Measurements from ENCODE around the gene LRRC4C. TPM values are rescaled to one million over a fixed set of nuclear protein-coding genes. Genes with fewer than 3 reads are reported as not detected.

The LRRC4C gene
- total and polyA plus RNA-seq, 2 experiments from 2014 or later = not detected

- Histone ChIP-seq H3K9me2 (ENCODE audit: insufficient read depth) (no peaks in the 10 kb centered on the region), H3K4me2 (ENCODE audit: unreplicated experiment) (no peak overlapping the region), H3K27ac (no peak overlapping the region), H3F3A (ENCODE audit: insufficient read depth) (no peaks in the 10 kb centered on the region), H3K4me1 (ENCODE audit: insufficient read depth) (no peaks in the 10 kb centered on the region), H3K4me3 (no peak overlapping the region), H2AFZ (no peak overlapping the region), H4K20me1 (ENCODE audit: insufficient read depth) (no peaks in the 10 kb centered on the region), H3K79me2 (ENCODE audit: insufficient read depth) (no peaks in the 10 kb centered on the region), H3K9ac (no peak overlapping the region), H3K9me3 (ENCODE audit: low read depth) (no peaks in the 10 kb centered on the region), H3K36me3 (ENCODE audit: low read depth) (no peaks in the 10 kb centered on the region), H3K27me3 (replicated peaks; ENCODE audit: insufficient read depth) (no peaks in the 10 kb centered on the region)
- DNase-seq = peak; percentile 10
- WGBS, 2 experiments (ENCODE audit: low coverage in 1 of 2, low lambda C conversion rate in 2 of 2, missing lambda C conversion rate in 2 of 2) = 29% methylated on average over 4 of the region's 4 CpGs
- in situ Hi-C loops (cut with MboI) = no loop called here
- no peak for TF ChIP-seq EZH2phosphoT487 (IDR thresholded peaks at IDR 0.05; ENCODE audit: insufficient read depth, low read depth)
- no peak for TF ChIP-seq EZH2 (IDR thresholded peaks at IDR 0.05; ENCODE audit: insufficient read depth, poor library complexity, severe bottlenecking)
These were observed 1071.2 kb downstream of the LRRC4C start for GRCh38 chr11:40388097-40388818.

- H3K27ac ChIP-seq = no peak overlapping the region
- in situ Hi-C loops (cut with MboI) = no loop called here
- H3K27me3 ChIP-seq (replicated peaks; ENCODE audit: insufficient read depth) = no peaks in the 10 kb centered on the region
- no peak overlapping the region for H3K4me2 ChIP-seq (ENCODE audit: unreplicated experiment)
- no peaks in the 10 kb centered on the region for H3K36me3 ChIP-seq (ENCODE audit: low read depth)
- H3K9ac ChIP-seq = no peak overlapping the region
- no peaks in the 10 kb centered on the region for H3K79me2 ChIP-seq (ENCODE audit: insufficient read depth)
- H3F3A ChIP-seq (ENCODE audit: insufficient read depth) = no peaks in the 10 kb centered on the region
- no peaks in the 10 kb centered on the region for H3K9me3 ChIP-seq (ENCODE audit: low read depth)
- H3K4me1 ChIP-seq (ENCODE audit: insufficient read depth) = no peaks in the 10 kb centered on the region
- TF ChIP-seq EZH2phosphoT487 (IDR thresholded peaks at IDR 0.05; ENCODE audit: insufficient read depth, low read depth) (no peak), EZH2 (IDR thresholded peaks at IDR 0.05; ENCODE audit: insufficient read depth, poor library complexity, severe bottlenecking) (no peak)
- H4K20me1 ChIP-seq (ENCODE audit: insufficient read depth) = no peaks in the 10 kb centered on the region
- H3K9me2 ChIP-seq (ENCODE audit: insufficient read depth) = no peaks in the 10 kb centered on the region
- H3K4me3 ChIP-seq = no peak overlapping the region
- 13 to 21% methylated on average over 2 of the region's 2 CpGs for WGBS, 2 experiments (ENCODE audit: low coverage in 1 of 2, low lambda C conversion rate in 2 of 2, missing lambda C conversion rate in 2 of 2)
- no peak overlapping the region for H2AFZ ChIP-seq
- no peak for DNase-seq
These were observed 1072.0 kb downstream of the LRRC4C start for GRCh38 chr11:40387240-40387980.

- Histone ChIP-seq H3K4me2 (ENCODE audit: unreplicated experiment) (no peak overlapping the region), H3K4me3 (no peak overlapping the region), H3K4me1 (ENCODE audit: insufficient read depth) (no peaks in the 10 kb centered on the region), H3K9ac (no peak overlapping the region), H3K27me3 (replicated peaks; ENCODE audit: insufficient read depth) (no peaks in the 10 kb centered on the region), H3K27ac (no peak overlapping the region), H3K9me2 (ENCODE audit: insufficient read depth) (no peaks in the 10 kb centered on the region), H3K9me3 (ENCODE audit: low read depth) (no peaks in the 10 kb centered on the region), H2AFZ (no peak overlapping the region), H3K36me3 (ENCODE audit: low read depth) (no peaks in the 10 kb centered on the region), H3F3A (ENCODE audit: insufficient read depth) (no peaks in the 10 kb centered on the region), H3K79me2 (ENCODE audit: insufficient read depth) (no peaks in the 10 kb centered on the region), H4K20me1 (ENCODE audit: insufficient read depth) (no peaks in the 10 kb centered on the region)
- 0 to 6% methylated on average over 1 of the region's 1 CpG for WGBS, 2 experiments (ENCODE audit: low coverage in 1 of 2, low lambda C conversion rate in 2 of 2, missing lambda C conversion rate in 2 of 2)
- in situ Hi-C loops (cut with MboI) = no loop called here
- no peak for TF ChIP-seq EZH2phosphoT487 (IDR thresholded peaks at IDR 0.05; ENCODE audit: insufficient read depth, low read depth)
- no peak for TF ChIP-seq EZH2 (IDR thresholded peaks at IDR 0.05; ENCODE audit: insufficient read depth, poor library complexity, severe bottlenecking)
- DNase-seq = peak; percentile 21
These were observed 1074.5 kb downstream of the LRRC4C start for GRCh38 chr11:40384991-40385390.

GRCh38 chr11:40381481-40381880 lies 1078.0 kb downstream of the LRRC4C start:
- TF ChIP-seq EZH2 (IDR thresholded peaks at IDR 0.05; ENCODE audit: insufficient read depth, poor library complexity, severe bottlenecking) (no peak), EZH2phosphoT487 (IDR thresholded peaks at IDR 0.05; ENCODE audit: insufficient read depth, low read depth) (no peak)
- no peaks in the 10 kb centered on the region for H3K4me1 ChIP-seq (ENCODE audit: insufficient read depth)
- H3K79me2 ChIP-seq (ENCODE audit: insufficient read depth) = no peaks in the 10 kb centered on the region
- no peaks in the 10 kb centered on the region for H4K20me1 ChIP-seq (ENCODE audit: insufficient read depth)
- no peak overlapping the region for H3K27ac ChIP-seq
- H3F3A ChIP-seq (ENCODE audit: insufficient read depth) = no peaks in the 10 kb centered on the region
- DNase-seq = no peak
- no peaks in the 10 kb centered on the region for H3K27me3 ChIP-seq (replicated peaks; ENCODE audit: insufficient read depth)
- H3K4me2 ChIP-seq (ENCODE audit: unreplicated experiment) = no peak overlapping the region
- H3K36me3 ChIP-seq (ENCODE audit: low read depth) = no peaks in the 10 kb centered on the region
- no peak overlapping the region for H3K9ac ChIP-seq
- H3K9me2 ChIP-seq (ENCODE audit: insufficient read depth) = no peaks in the 10 kb centered on the region
- H2AFZ ChIP-seq = no peak overlapping the region
- H3K4me3 ChIP-seq = no peak overlapping the region
- WGBS, 2 experiments (ENCODE audit: low coverage in 1 of 2, low lambda C conversion rate in 2 of 2, missing lambda C conversion rate in 2 of 2) = 50 to 55% methylated on average over 3 of the region's 3 CpGs
- H3K9me3 ChIP-seq (ENCODE audit: low read depth) = no peaks in the 10 kb centered on the region
- in situ Hi-C loops (cut with MboI) = no loop called here
